HepG2 (cell line): ENCODE data around the gene OR1J1. TPM values are rescaled to one million over a fixed set of nuclear protein-coding genes. Genes with fewer than 3 reads are reported as not detected.

ENCODE experiments used
- ATAC-seq: fragments of 200-7000 bp; cut with Tn5 transposase; 3 replicates; pipeline ENCODE4 v1.9.1; 2020; ENCODE audit warnings: mild to moderate bottlenecking, moderate library complexity
- BruUV-seq: library from RNA; stranded (reverse); fragments of 400-500 nt; replicated peaks from 2 replicates; lab custom pipeline; 2021; lab: Mats Ljungman, UMichigan
- CTCF ChIA-PET: fragments of 300-600 bp; formaldehyde crosslinking; extraction: SDS; loops from one replicate; lab custom pipeline; 2021; ENCODE audit warnings: low total read pairs, inconsistent platforms, low intra/inter-chr PET ratio; lab: Yijun Ruan, JAX
- POLR2A ChIA-PET: fragments of 350-600 bp; sonication (Branson Sonifier 250); formaldehyde crosslinking; loops from one replicate; lab custom pipeline; 2020; ENCODE audit warnings: antibody characterized with exemption, inconsistent platforms; lab: Yijun Ruan, JAX
- DNase-seq: peaks from one replicate; pipeline ENCODE4 v3.0.0-alpha.2; 2015; ENCODE audit warnings: low spot score
- FAIRE-seq: peaks from 3 replicates; lab custom pipeline; 2011; peaks lifted over from hg19 to GRCh38; lab: Jason Lieb, UNC
- H2AFZ ChIP-seq: one replicate; pipeline ENCODE4 v1.6.1; 2011; ENCODE audit warnings: low read length, inconsistent platforms
- H3K27ac ChIP-seq: fragments of 300-600 bp; 3 replicates; pipeline ENCODE4 v1.8.0; 2011; ENCODE audit warnings: mixed run types, mild to moderate bottlenecking, mixed read lengths, low read length, inconsistent platforms; ENCODE audit not compliant: insufficient read depth; ENCODE audit errors: extremely low read length
- H3K27me3 ChIP-seq, 2 experiments: fragments of 200-600 bp in 1 of 2; 2 replicates in 1 of 2; 3 replicates in 1 of 2; pipeline versions ENCODE4 v1.6.0 to v1.8.0; 2011; ENCODE audit warnings: low read length in 2 of 2, mild to moderate bottlenecking in 2 of 2, moderate library complexity in 2 of 2, inconsistent platforms in 1 of 2; ENCODE audit not compliant: insufficient read depth in 2 of 2, control insufficient read depth in 1 of 2
- H3K36me3 ChIP-seq, 2 experiments: fragments of 200-600 bp in 1 of 2; replicated peaks in 1 of 2; 2 replicates in 1 of 2; 3 replicates in 1 of 2; pipeline versions ENCODE4 v1.5.1 to v1.8.0; 2011; ENCODE audit warnings: low read length in 2 of 2, inconsistent platforms in 1 of 2; ENCODE audit not compliant: insufficient read depth in 2 of 2, control insufficient read depth in 1 of 2
- H3K4me1 ChIP-seq: 2 replicates; pipeline ENCODE4 v1.5.1; 2012; ENCODE audit warnings: low read length, inconsistent platforms; ENCODE audit not compliant: insufficient read depth
- H3K4me2 ChIP-seq: 2 replicates; pipeline ENCODE4 v1.6.0; 2011; ENCODE audit warnings: low read depth, low read length, inconsistent platforms
- H3K4me3 ChIP-seq, 3 experiments: fragments of 200-600 bp in 1 of 3; sonication (generic), shearing (Covaris generic) in 1 of 3; replicated peaks in 1 of 3; 2 replicates each; pipeline ENCODE4 v1.5.1; 2011 to 2016; ENCODE audit warnings: low read length in 3 of 3, inconsistent platforms in 2 of 3, low read depth in 2 of 3, mild to moderate bottlenecking in 2 of 3, control low read depth in 1 of 3, mixed read lengths in 1 of 3; ENCODE audit not compliant: insufficient read depth in 1 of 3
- H3K79me2 ChIP-seq: one replicate; pipeline ENCODE4 v1.6.1; 2011; ENCODE audit warnings: low read length, inconsistent platforms; ENCODE audit not compliant: insufficient read depth
- H3K9ac ChIP-seq: 2 replicates; pipeline ENCODE4 v1.6.0; 2011; ENCODE audit warnings: mild to moderate bottlenecking, low read depth, low read length, inconsistent platforms; ENCODE audit not compliant: insufficient read depth
- H3K9me3 ChIP-seq: 2 replicates; pipeline ENCODE4 v1.5.1; 2012; ENCODE audit warnings: mild to moderate bottlenecking, low read length
- H4K20me1 ChIP-seq: 2 replicates; pipeline ENCODE4 v1.6.0; 2011; ENCODE audit warnings: inconsistent platforms, mild to moderate bottlenecking, low read length, moderate library complexity; ENCODE audit not compliant: insufficient read depth
- AHR ChIP-seq: IDR thresholded peaks from 2 replicates; pipeline ENCODE4 v1.6.1; 2018; ENCODE audit warnings: missing genetic modification reagents, missing compliant biosample characterization
- ATF7 ChIP-seq, 2 experiments: fragments of 450-650 bp in 1 of 2; sonication (generic) in 1 of 2; formaldehyde crosslinking in 1 of 2; IDR thresholded peaks; 2 replicates each; pipeline versions ENCODE4 v1.4.0 to v1.6.1; 2016 to 2020; ENCODE audit warnings: antibody characterized with exemption in 1 of 2, mild to moderate bottlenecking in 1 of 2, missing genetic modification reagents in 1 of 2
- KDM5B ChIP-seq: sonication (generic); formaldehyde crosslinking; IDR thresholded peaks from 2 replicates; pipeline ENCODE4 v1.4.0; 2020; ENCODE audit warnings: missing genetic modification reagents, mild to moderate bottlenecking, borderline replicate concordance
- PCBP2 ChIP-seq: fragments of 200-400 bp; formaldehyde crosslinking; optimal IDR thresholded peaks from 2 replicates; pipeline ENCODE3; 2018; ENCODE audit warnings: low read length, low read depth; ENCODE audit not compliant: poor library complexity, severe bottlenecking
- RAD51 ChIP-seq: fragments of 450-650 bp; IDR thresholded peaks from 2 replicates; pipeline ENCODE4 v1.6.1; 2016; ENCODE audit warnings: borderline replicate concordance
- RBM22 ChIP-seq: fragments of 200-400 bp; formaldehyde crosslinking; optimal IDR thresholded peaks from 2 replicates; pipeline ENCODE3; 2017; ENCODE audit warnings: mild to moderate bottlenecking, low read length, moderate library complexity
- STAG1 ChIP-seq: sonication (generic); formaldehyde crosslinking; IDR thresholded peaks from 2 replicates; pipeline ENCODE4 v1.4.0; 2020; ENCODE audit warnings: missing genetic modification reagents
- ZFP82 ChIP-seq: sonication (generic); formaldehyde crosslinking; IDR thresholded peaks from 2 replicates; pipeline ENCODE4 v1.5.1; 2020; ENCODE audit warnings: mild to moderate bottlenecking, missing genetic modification reagents, borderline replicate concordance
- ZNF337 ChIP-seq: sonication (generic); formaldehyde crosslinking; IDR thresholded peaks from 2 replicates; pipeline ENCODE4 v1.5.1; 2020; ENCODE audit warnings: missing genetic modification reagents, low read depth, mild to moderate bottlenecking, borderline replicate concordance
- ZNF547 ChIP-seq: sonication (generic); formaldehyde crosslinking; IDR thresholded peaks from 2 replicates; pipeline ENCODE4 v1.5.1; 2020; ENCODE audit warnings: mild to moderate bottlenecking, missing genetic modification reagents
- ZNF614 ChIP-seq: IDR thresholded peaks from 2 replicates; pipeline ENCODE4 v1.6.1; 2018; ENCODE audit warnings: missing biosample characterization, missing genetic modification reagents, inconsistent platforms, borderline replicate concordance
- ZNF639 ChIP-seq: conservative IDR thresholded peaks from 2 replicates; pipeline ENCODE4 v1.6.1; 2018; ENCODE audit warnings: missing genetic modification reagents
- ZNF775 ChIP-seq: sonication (generic); formaldehyde crosslinking; IDR thresholded peaks from 2 replicates; pipeline ENCODE4 v1.4.0; 2020; ENCODE audit warnings: missing genetic modification reagents, mild to moderate bottlenecking, moderate library complexity, borderline replicate concordance
- WGBS: methylation state at CpG from one replicate; pipeline ENCODE4 v1.1.6; 2017; ENCODE audit warnings: low lambda C conversion rate; 5-methylcytosine and 5-hydroxymethylcytosine counted together
- in situ Hi-C: cut with HindIII; loops from 2 replicates; pipeline ENCODE4 v1.10.0; 2017; ENCODE audit warnings: low pct_unique_long_range_greater_than_20kb; ENCODE audit not compliant: extremely low pct_ligation_motif_present
- intact Hi-C: fragments of 100-400 bp; cut with micrococcal nuclease; formaldehyde crosslinking; loops from one replicate; pipeline ENCODE4 v1.10.0; 2022; ENCODE audit not compliant: unreplicated experiment
- polyA plus RNA-seq, 8 experiments: library from polyadenylated mRNA; depleted of rRNA in 3 of 8; stranded (reverse) in 7 of 8; unstranded in 1 of 8; fragments of >200 nt; fragmentation: Illumina TruSeq in 4 of 8; extraction: Trizol in 4 of 8; gene quantifications; 2 replicates each; pipeline versions ENCODE4 v1.2.1 to v1.2.3, GENCODE V29; 2011 to 2016; ENCODE audit warnings: low read depth in 4 of 8, missing spikeins in 1 of 8, mixed read lengths in 1 of 8; ENCODE audit not compliant: insufficient read depth in 1 of 8
- total RNA-seq, 5 experiments: library from RNA; depleted of rRNA; stranded (reverse); fragments of >200 nt; fragmentation: Illumina TruSeq; extraction: Trizol; gene quantifications; 2 replicates each; pipeline ENCODE4 v1.2.3, GENCODE V29; 2016; ENCODE audit warnings: low read depth in 1 of 5
- TF ChIP-seq, protein P1 (sequence below): sonication (generic); formaldehyde crosslinking; IDR thresholded peaks from 2 replicates; pipeline ENCODE4 v1.4.0; 2020; ENCODE audit warnings: missing genetic modification reagents
- TF ChIP-seq, protein P2 (sequence below): sonication (generic); formaldehyde crosslinking; IDR thresholded peaks from 2 replicates; pipeline ENCODE4 v1.8.0; 2022; ENCODE audit warnings: mild to moderate bottlenecking, missing genetic modification reagents
- TF ChIP-seq, protein P3 (sequence below): sonication (generic); formaldehyde crosslinking; IDR thresholded peaks from 2 replicates; pipeline ENCODE4 v1.4.0; 2020; ENCODE audit warnings: mild to moderate bottlenecking, missing genetic modification reagents

OR1J1 gene
- total and polyA plus RNA-seq, 2 of the 13 experiments (the other 11 are each of a cell fraction or from before 2014, with no cell fraction given): not detected

- TF ChIP-seq, protein P1, sequence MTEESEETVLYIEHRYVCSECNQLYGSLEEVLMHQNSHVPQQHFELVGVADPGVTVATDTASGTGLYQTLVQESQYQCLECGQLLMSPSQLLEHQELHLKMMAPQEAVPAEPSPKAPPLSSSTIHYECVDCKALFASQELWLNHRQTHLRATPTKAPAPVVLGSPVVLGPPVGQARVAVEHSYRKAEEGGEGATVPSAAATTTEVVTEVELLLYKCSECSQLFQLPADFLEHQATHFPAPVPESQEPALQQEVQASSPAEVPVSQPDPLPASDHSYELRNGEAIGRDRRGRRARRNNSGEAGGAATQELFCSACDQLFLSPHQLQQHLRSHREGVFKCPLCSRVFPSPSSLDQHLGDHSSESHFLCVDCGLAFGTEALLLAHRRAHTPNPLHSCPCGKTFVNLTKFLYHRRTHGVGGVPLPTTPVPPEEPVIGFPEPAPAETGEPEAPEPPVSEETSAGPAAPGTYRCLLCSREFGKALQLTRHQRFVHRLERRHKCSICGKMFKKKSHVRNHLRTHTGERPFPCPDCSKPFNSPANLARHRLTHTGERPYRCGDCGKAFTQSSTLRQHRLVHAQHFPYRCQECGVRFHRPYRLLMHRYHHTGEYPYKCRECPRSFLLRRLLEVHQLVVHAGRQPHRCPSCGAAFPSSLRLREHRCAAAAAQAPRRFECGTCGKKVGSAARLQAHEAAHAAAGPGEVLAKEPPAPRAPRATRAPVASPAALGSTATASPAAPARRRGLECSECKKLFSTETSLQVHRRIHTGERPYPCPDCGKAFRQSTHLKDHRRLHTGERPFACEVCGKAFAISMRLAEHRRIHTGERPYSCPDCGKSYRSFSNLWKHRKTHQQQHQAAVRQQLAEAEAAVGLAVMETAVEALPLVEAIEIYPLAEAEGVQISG (CRISPR knock-in tag): peak; percentile 64
- TF ChIP-seq STAG1 (CRISPR knock-in tag) (peak; percentile 44), ZNF337 (no peak)
Measured at GRCh38 chr9:122498883-122499288, 21.2 kb upstream of the OR1J1 start (continued).

GRCh38 chr9:122479062-122479461 lies 1.3 kb upstream of the OR1J1 start:
- ChIA-PET CTCF (no interaction called here), POLR2A (no interaction called here)
- no peak overlapping the region for H3K4me2 ChIP-seq
- H3K9me3 ChIP-seq: no peaks in the 10 kb centered on the region
- H3K4me3 ChIP-seq: no peak overlapping the region
- no peaks in the 10 kb centered on the region for H3K27me3 ChIP-seq
- WGBS: 66% methylated on average over 5 of the region's 5 CpGs
- FAIRE-seq (no peak), DNase-seq (no peak), ATAC-seq (no peak)
- H2AFZ ChIP-seq: no peak overlapping the region
- intact Hi-C loops (no loop called here), in situ Hi-C loops (no loop called here)
- H4K20me1 ChIP-seq: no peaks in the 10 kb centered on the region
- H3K4me1 ChIP-seq: no peaks in the 10 kb centered on the region
- BruUV-seq: no TSS peak
- no peaks in the 10 kb centered on the region for H3K36me3 ChIP-seq
- H3K27ac ChIP-seq: no peak overlapping the region
- no peak overlapping the region for H3K9ac ChIP-seq
- H3K79me2 ChIP-seq: no peaks in the 10 kb centered on the region
- TF ChIP-seq, protein P2, sequence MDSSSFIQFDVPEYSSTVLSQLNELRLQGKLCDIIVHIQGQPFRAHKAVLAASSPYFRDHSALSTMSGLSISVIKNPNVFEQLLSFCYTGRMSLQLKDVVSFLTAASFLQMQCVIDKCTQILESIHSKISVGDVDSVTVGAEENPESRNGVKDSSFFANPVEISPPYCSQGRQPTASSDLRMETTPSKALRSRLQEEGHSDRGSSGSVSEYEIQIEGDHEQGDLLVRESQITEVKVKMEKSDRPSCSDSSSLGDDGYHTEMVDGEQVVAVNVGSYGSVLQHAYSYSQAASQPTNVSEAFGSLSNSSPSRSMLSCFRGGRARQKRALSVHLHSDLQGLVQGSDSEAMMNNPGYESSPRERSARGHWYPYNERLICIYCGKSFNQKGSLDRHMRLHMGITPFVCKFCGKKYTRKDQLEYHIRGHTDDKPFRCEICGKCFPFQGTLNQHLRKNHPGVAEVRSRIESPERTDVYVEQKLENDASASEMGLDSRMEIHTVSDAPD (CRISPR knock-in tag): no peak
- TF ChIP-seq ZNF547 (CRISPR knock-in tag) (no peak), ZFP82 (CRISPR knock-in tag) (no peak), AHR (CRISPR knock-in tag) (no peak), ZNF775 (CRISPR knock-in tag) (no peak), ZNF639 (CRISPR knock-in tag) (no peak), ZNF614 (CRISPR knock-in tag) (no peak), RAD51 (no peak), PCBP2 (no peak), KDM5B (CRISPR knock-in tag) (no peak), ATF7 (IDR thresholded peaks at IDR 0.05) (no peak), ATF7 (CRISPR knock-in tag; IDR thresholded peaks at IDR 0.05) (no peak), RBM22 (no peak)
- TF ChIP-seq, protein P3, sequence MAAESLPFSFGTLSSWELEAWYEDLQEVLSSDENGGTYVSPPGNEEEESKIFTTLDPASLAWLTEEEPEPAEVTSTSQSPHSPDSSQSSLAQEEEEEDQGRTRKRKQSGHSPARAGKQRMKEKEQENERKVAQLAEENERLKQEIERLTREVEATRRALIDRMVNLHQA (CRISPR knock-in tag): no peak
